H1 (cell line): Measurements from ENCODE around the gene ORAI3. TPM values are rescaled to one million over a fixed set of nuclear protein-coding genes. Genes with fewer than 3 reads are reported as not detected.

Source experiments
- CTCF ChIA-PET: fragments of 300-600 bp; sonication (Branson Sonifier 250); formaldehyde crosslinking; loops from one replicate; lab custom pipeline; 2021; ENCODE audit not compliant: partially characterized antibody; lab: Charles Lee
- POLR2A ChIA-PET: fragments of 300-600 bp; sonication (Branson Sonifier 250); formaldehyde crosslinking; loops from one replicate; lab custom pipeline; 2021; ENCODE audit warnings: inconsistent platforms; ENCODE audit not compliant: partially characterized antibody; lab: Charles Lee
- DNase-seq, 2 experiments: peaks; one replicate each; pipeline versions ENCODE4 v3.0.0 to v3.0.0-alpha.2; 2010 to 2022; ENCODE audit warnings: low spot score in 2 of 2, low read depth in 1 of 2, mixed read lengths in 1 of 2
- FAIRE-seq: peaks from 2 replicates; lab custom pipeline; 2011; peaks lifted over from hg19 to GRCh38; lab: Jason Lieb, UNC
- H2AFZ ChIP-seq: 2 replicates; pipeline ENCODE4 v1.8.1; 2012; ENCODE audit warnings: low read length, inconsistent platforms
- H2AK5ac ChIP-seq: 2 replicates; pipeline ENCODE4 v1.6.1; 2013; ENCODE audit warnings: low read depth, low read length
- H2BK120ac ChIP-seq: replicated peaks from 2 replicates; pipeline ENCODE3; 2013; ENCODE audit warnings: low read depth, low read length, inconsistent platforms
- H2BK12ac ChIP-seq: 2 replicates; pipeline ENCODE4 v1.6.1; 2013; ENCODE audit warnings: low read depth, low read length
- H2BK15ac ChIP-seq: 2 replicates; pipeline ENCODE4 v1.6.1; 2013; ENCODE audit warnings: low read length
- H2BK20ac ChIP-seq: 2 replicates; pipeline ENCODE4 v1.6.1; 2013; ENCODE audit warnings: low read length
- H2BK5ac ChIP-seq: 2 replicates; pipeline ENCODE4 v1.6.1; 2013; ENCODE audit warnings: low read depth, low read length
- H3K14ac ChIP-seq: 2 replicates; pipeline ENCODE4 v1.6.1; 2013; ENCODE audit warnings: inconsistent platforms; ENCODE audit not compliant: insufficient read length
- H3K18ac ChIP-seq: 2 replicates; pipeline ENCODE4 v1.6.1; 2013; ENCODE audit warnings: low read length; ENCODE audit errors: extremely low read depth
- H3K23ac ChIP-seq: 2 replicates; pipeline ENCODE4 v1.6.1; 2013; ENCODE audit warnings: inconsistent platforms; ENCODE audit not compliant: insufficient read length
- H3K23me2 ChIP-seq: 2 replicates; pipeline ENCODE4 v1.6.1; 2013; ENCODE audit warnings: low read depth, low read length
- H3K27ac ChIP-seq: 2 replicates; pipeline ENCODE4 v1.6.1; 2011; ENCODE audit warnings: low read depth, low read length, inconsistent platforms
- H3K27me3 ChIP-seq, 4 experiments: replicated peaks in 1 of 4; 1 replicate in 1 of 4; 2 replicates in 3 of 4; pipeline versions ENCODE4 v1.6.1 to v1.8.1; 2011 to 2013; ENCODE audit warnings: low read length in 3 of 4, mild to moderate bottlenecking in 3 of 4, inconsistent platforms in 2 of 4, mixed read lengths in 2 of 4, moderate library complexity in 1 of 4; ENCODE audit not compliant: control insufficient read depth in 3 of 4, insufficient read depth in 3 of 4; ENCODE audit errors: extremely low read depth in 1 of 4
- H3K36me3 ChIP-seq, 4 experiments: 2 replicates each; pipeline versions ENCODE4 v1.6.1 to v1.8.1; 2011 to 2013; ENCODE audit warnings: mild to moderate bottlenecking in 4 of 4, low read length in 3 of 4, moderate library complexity in 2 of 4, control low read depth in 1 of 4, inconsistent platforms in 1 of 4; ENCODE audit not compliant: insufficient read depth in 4 of 4, control insufficient read depth in 2 of 4
- H3K4ac ChIP-seq: replicated peaks from 2 replicates; pipeline ENCODE3; 2013; ENCODE audit warnings: low read length, low read depth, mixed read lengths, inconsistent platforms; ENCODE audit not compliant: insufficient read length
- H3K4me1 ChIP-seq, 4 experiments: replicated peaks in 1 of 4; 1 replicate in 1 of 4; 2 replicates in 3 of 4; pipeline versions ENCODE4 v1.6.1 to v1.8.1; 2011 to 2013; ENCODE audit warnings: low read length in 3 of 4, inconsistent platforms in 2 of 4, mixed read lengths in 1 of 4; ENCODE audit not compliant: insufficient read depth in 4 of 4, control insufficient read depth in 3 of 4
- H3K4me2 ChIP-seq, 2 experiments: 2 replicates each; pipeline versions ENCODE4 v1.6.1 to v1.8.1; 2011 to 2013; ENCODE audit warnings: low read depth in 2 of 2, low read length in 2 of 2, control low read depth in 1 of 2, inconsistent platforms in 1 of 2, mild to moderate bottlenecking in 1 of 2; ENCODE audit not compliant: insufficient read depth in 1 of 2
- H3K4me3 ChIP-seq, 4 experiments: fragments of 200-600, 300-600 bp in 1 of 4; sonication (generic), shearing (Covaris generic), sonication (Bioruptor Twin) in 1 of 4; 2 replicates each; pipeline versions ENCODE4 v1.5.1 to v1.8.1; 2011 to 2016; ENCODE audit warnings: low read length in 4 of 4, low read depth in 3 of 4, control low read depth in 2 of 4, inconsistent platforms in 2 of 4, mild to moderate bottlenecking in 2 of 4, mixed read lengths in 1 of 4, moderate library complexity in 1 of 4; ENCODE audit not compliant: insufficient read depth in 2 of 4; ENCODE audit errors: extremely low read depth in 1 of 4
- H3K56ac ChIP-seq: replicated peaks from 2 replicates; pipeline ENCODE3; 2013; ENCODE audit warnings: low read depth, mild to moderate bottlenecking, mixed read lengths, low read length, inconsistent platforms; ENCODE audit not compliant: insufficient read length
- H3K79me1 ChIP-seq: 2 replicates; pipeline ENCODE4 v1.6.1; 2013; ENCODE audit warnings: low read depth, low read length, control low read depth
- H3K79me2 ChIP-seq, 2 experiments: 2 replicates each; pipeline versions ENCODE4 v1.6.1 to v1.8.1; 2012 to 2013; ENCODE audit warnings: low read length in 2 of 2, mild to moderate bottlenecking in 2 of 2, inconsistent platforms in 1 of 2; ENCODE audit not compliant: insufficient read depth in 2 of 2, control insufficient read depth in 1 of 2
- H3K9ac ChIP-seq, 4 experiments: replicated peaks in 1 of 4; 1 replicate in 1 of 4; 2 replicates in 3 of 4; pipeline versions ENCODE4 v1.6.1 to v1.8.1; 2011 to 2013; ENCODE audit warnings: low read depth in 3 of 4, low read length in 3 of 4, control low read depth in 2 of 4, mild to moderate bottlenecking in 2 of 4, moderate library complexity in 2 of 4, inconsistent platforms in 1 of 4; ENCODE audit errors: extremely low read depth in 1 of 4
- H3K9me3 ChIP-seq, 2 experiments: 2 replicates each; pipeline versions ENCODE4 v1.6.1 to v1.8.1; 2012 to 2013; ENCODE audit warnings: mild to moderate bottlenecking in 2 of 2, moderate library complexity in 2 of 2, control low read depth in 1 of 2, inconsistent platforms in 1 of 2, low read depth in 1 of 2, low read length in 1 of 2, mixed read lengths in 1 of 2; ENCODE audit not compliant: insufficient read depth in 2 of 2
- H4K20me1 ChIP-seq, 2 experiments: replicated peaks in 1 of 2; 2 replicates each; pipeline versions ENCODE3 to v1.8.1; 2011 to 2013; ENCODE audit warnings: inconsistent platforms in 2 of 2, low read length in 2 of 2, mild to moderate bottlenecking in 1 of 2; ENCODE audit not compliant: insufficient read depth in 2 of 2, control insufficient read depth in 1 of 2
- H4K5ac ChIP-seq: 2 replicates; pipeline ENCODE4 v1.6.1; 2013; ENCODE audit warnings: low read length, low read depth, mixed read lengths, inconsistent platforms; ENCODE audit not compliant: insufficient read length
- H4K8ac ChIP-seq: 2 replicates; pipeline ENCODE4 v1.8.0; 2013; ENCODE audit warnings: mild to moderate bottlenecking, moderate library complexity, low read length, inconsistent platforms; ENCODE audit not compliant: insufficient read depth; ENCODE audit errors: extremely low read depth
- H4K91ac ChIP-seq: replicated peaks from 2 replicates; pipeline ENCODE3; 2013; ENCODE audit warnings: low read length, mixed read lengths, inconsistent platforms; ENCODE audit not compliant: insufficient read length
- CBX8 ChIP-seq: fragments of 300-800, 300-1000 bp; sonication (generic); IDR thresholded peaks from 2 replicates; pipeline ENCODE4 v1.7.1; 2016; ENCODE audit warnings: low read depth, low read length, borderline replicate concordance
- EGR1 ChIP-seq: IDR thresholded peaks from 2 replicates; pipeline ENCODE4 v1.6.1; 2011; ENCODE audit warnings: low read depth, low read length, borderline replicate concordance
- FOSL1 ChIP-seq: IDR thresholded peaks from 2 replicates; pipeline ENCODE4 v1.6.1; 2011; ENCODE audit warnings: mild to moderate bottlenecking, low read depth, low read length, moderate library complexity; ENCODE audit not compliant: insufficient read depth
- KDM1A ChIP-seq: fragments of 200-600, 300-600 bp; sonication (generic); IDR thresholded peaks from 2 replicates; pipeline ENCODE4 v1.7.1; 2016; ENCODE audit warnings: mild to moderate bottlenecking, low read length, borderline replicate concordance
- SUZ12 ChIP-seq: fragments of 200-600 bp; sonication (generic); IDR thresholded peaks from 2 replicates; pipeline ENCODE4 v1.6.1; 2012; ENCODE audit warnings: mild to moderate bottlenecking, inconsistent platforms, low read length, moderate library complexity, mixed read lengths
- TAF1 ChIP-seq: IDR thresholded peaks from 2 replicates; pipeline ENCODE4 v1.6.1; 2011; ENCODE audit warnings: mild to moderate bottlenecking, low read depth, low read length
- TCF12 ChIP-seq: IDR thresholded peaks from 2 replicates; pipeline ENCODE4 v1.6.1; 2011; ENCODE audit warnings: low read depth, mild to moderate bottlenecking, low read length
- WGBS, 2 experiments: shearing (Covaris generic) in 1 of 2; methylation state at CpG; one replicate each; pipeline versions ENCODE4 v1.1.6 to v1.1.7; 2013 to 2015; ENCODE audit warnings: low lambda C conversion rate in 2 of 2, mixed read lengths in 2 of 2, inconsistent platforms in 1 of 2, low coverage in 1 of 2, missing lambda C conversion rate in 1 of 2; ENCODE audit not compliant: insufficient replicate concordance in 2 of 2, insufficient coverage in 1 of 2, insufficient read length in 1 of 2; ENCODE audit errors: extremely low coverage in 1 of 2, missing lambda C conversion rate in 1 of 2; 5-methylcytosine and 5-hydroxymethylcytosine counted together
- polyA plus RNA-seq, 7 experiments: library from polyadenylated mRNA; depleted of rRNA in 3 of 7; stranded (reverse) in 5 of 7; unstranded in 2 of 7; fragments of >200 nt in 5 of 7; fragments of 200-250 nt in 2 of 7; gene quantifications; 1 replicate in 5 of 7; 2 replicates in 1 of 7; 4 replicates in 1 of 7; pipeline versions ENCODE4 v1.2.1 to v1.2.3, GENCODE V29; 2011 to 2013; ENCODE audit warnings: missing spikeins in 2 of 7, mixed read lengths in 2 of 7
- total RNA-seq: library from RNA; stranded (reverse); fragmentation: NEBNext Ultra II Directional; extraction: Animal tissue kit (Norgen Biotek cat#: 25700); gene quantifications from 2 replicates; pipeline ENCODE4 v1.2.1, GENCODE V29; 2021
- TF ChIP-seq, protein P1 (sequence below), 3 experiments: IDR thresholded peaks; 1 replicate in 2 of 3; 2 replicates in 1 of 3; pipeline versions ENCODE4 v1.5.1 to v1.6.1; 2011; ENCODE audit warnings: low read length in 3 of 3, mild to moderate bottlenecking in 3 of 3, inconsistent platforms in 2 of 3, low read depth in 1 of 3, moderate library complexity in 1 of 3; ENCODE audit not compliant: insufficient read depth in 1 of 3; ENCODE audit errors: control extremely low read depth in 1 of 3

The ORAI3 gene
- total and polyA plus RNA-seq, 2 of the 8 experiments (the other 6 are each of a cell fraction or from before 2014, with no cell fraction given), result 8.7 to 24.5 TPM

DNA sequence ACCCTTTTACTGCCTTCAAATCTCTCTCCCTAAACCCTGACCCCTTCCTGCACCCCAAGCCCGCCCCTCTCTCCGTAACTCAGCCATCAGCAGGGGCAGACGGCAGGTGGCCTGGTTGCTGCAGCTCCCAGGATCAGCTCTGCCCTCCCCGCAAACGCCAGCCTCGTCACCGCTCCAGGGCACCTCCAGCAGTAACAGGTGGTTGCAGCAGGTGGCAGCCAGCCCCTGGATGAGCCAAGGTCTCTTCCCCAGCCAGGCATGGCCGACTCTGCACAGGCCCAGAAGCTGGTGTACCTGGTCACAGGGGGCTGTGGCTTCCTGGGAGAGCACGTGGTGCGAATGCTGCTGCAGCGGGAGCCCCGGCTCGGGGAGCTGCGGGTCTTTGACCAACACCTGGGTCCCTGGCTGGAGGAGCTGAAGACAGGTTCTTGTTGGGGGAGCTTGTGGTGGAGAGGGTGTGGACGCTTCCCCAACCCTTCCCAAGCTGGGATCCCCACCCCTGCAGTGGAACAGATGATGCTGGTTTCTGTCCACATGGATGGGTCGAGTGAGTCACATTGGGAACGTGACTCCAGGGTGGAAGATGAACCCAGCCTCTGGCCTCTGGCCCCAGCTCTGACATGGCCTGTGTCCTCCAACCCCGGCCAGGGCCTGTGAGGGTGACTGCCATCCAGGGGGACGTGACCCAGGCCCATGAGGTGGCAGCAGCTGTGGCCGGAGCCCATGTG is 36.7 kb downstream of the ORAI3 start:
- Histone ChIP-seq H3K14ac (no peak overlapping the region), H3K27ac (no peak overlapping the region), H2BK20ac (no peak overlapping the region), H3K23ac (no peak overlapping the region), H4K91ac (no peak overlapping the region), H2BK120ac (no peak overlapping the region), H3K9me3 (no peaks in the 10 kb centered on the region), H3K4me2 (peak overlapping the region; percentile 17 to 71; a peak in 3 of 4 replicates), H2BK12ac (no peak overlapping the region; the same call in 1 of the 2 replicates), H3K9ac (peak overlapping the region in 2 of 4 experiments; percentile 10 to 20; a peak in 1 of 7 replicates), H3K79me1 (no peaks in the 10 kb centered on the region), H3K23me2 (peaks cover 3% of the 10 kb centered on the region; the same call in 1 of the 2 replicates), H4K20me1 (peaks cover 0 to 12% of the 10 kb centered on the region in 2 experiments), H4K8ac (peak overlapping the region; percentile 78; the same call in 1 of the 2 replicates), H3K79me2 (no peaks in the 10 kb centered on the region), H3K56ac (peak overlapping the region; percentile 26), H2AK5ac (no peak overlapping the region), H3K36me3 (peaks cover 8 to 16% (median 10%) of the 10 kb centered on the region in 4 experiments; a peak in 6 of 8 replicates), H3K4ac (no peak overlapping the region), H3K18ac (peak overlapping the region; percentile 38), H3K27me3 (no peaks in the 10 kb centered on the region; a peak in 1 of 7 replicates), H2AFZ (no peak overlapping the region), H2BK15ac (peak overlapping the region; percentile 93; the same call in 1 of the 2 replicates), H4K5ac (no peak overlapping the region), H3K4me3 (peak overlapping the region in 3 of 4 experiments; percentile 20 to 50 (median 40); a peak in 5 of 8 replicates), H3K4me1 (peaks cover 0 to 5% (median 2%) of the 10 kb centered on the region in 4 experiments; a peak in 4 of 7 replicates), H2BK5ac (peak overlapping the region; percentile 78; the same call in 1 of the 2 replicates)
- CTCF ChIA-PET, result interaction anchor here (0.7 to 5.5 kb wide), 43 partner anchors 8 to 883 kb away, joined by 3 to 39 read pairs (median 5); partner anchors contain the start of genes KAT8, PRSS8, STX4 and ZNF646
- POLR2A ChIA-PET, result interaction anchor here (0.6 to 5.9 kb wide), 32 partner anchors 9 to 1012 kb away, joined by 3 to 45 read pairs (median 4); partner anchors contain the start of genes KAT8, STX4, TAOK2 and VKORC1
- 75% methylated on average over 19 of the region's 20 CpGs; no CpG with 5 or more reads in 1 of the 2 experiments for WGBS, 2 experiments
- DNase-seq, result peak in 1 of 2 experiments; percentile 69
- FAIRE-seq, result no peak
- TF ChIP-seq FOSL1 (no peak), SUZ12 (no peak), TAF1 (no peak), EGR1 (no peak), KDM1A (no peak), CBX8 (no peak), TCF12 (no peak)
- TF ChIP-seq, protein P1, sequence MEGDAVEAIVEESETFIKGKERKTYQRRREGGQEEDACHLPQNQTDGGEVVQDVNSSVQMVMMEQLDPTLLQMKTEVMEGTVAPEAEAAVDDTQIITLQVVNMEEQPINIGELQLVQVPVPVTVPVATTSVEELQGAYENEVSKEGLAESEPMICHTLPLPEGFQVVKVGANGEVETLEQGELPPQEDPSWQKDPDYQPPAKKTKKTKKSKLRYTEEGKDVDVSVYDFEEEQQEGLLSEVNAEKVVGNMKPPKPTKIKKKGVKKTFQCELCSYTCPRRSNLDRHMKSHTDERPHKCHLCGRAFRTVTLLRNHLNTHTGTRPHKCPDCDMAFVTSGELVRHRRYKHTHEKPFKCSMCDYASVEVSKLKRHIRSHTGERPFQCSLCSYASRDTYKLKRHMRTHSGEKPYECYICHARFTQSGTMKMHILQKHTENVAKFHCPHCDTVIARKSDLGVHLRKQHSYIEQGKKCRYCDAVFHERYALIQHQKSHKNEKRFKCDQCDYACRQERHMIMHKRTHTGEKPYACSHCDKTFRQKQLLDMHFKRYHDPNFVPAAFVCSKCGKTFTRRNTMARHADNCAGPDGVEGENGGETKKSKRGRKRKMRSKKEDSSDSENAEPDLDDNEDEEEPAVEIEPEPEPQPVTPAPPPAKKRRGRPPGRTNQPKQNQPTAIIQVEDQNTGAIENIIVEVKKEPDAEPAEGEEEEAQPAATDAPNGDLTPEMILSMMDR (IDR thresholded peaks at IDR 0.05; ENCODE audit: control extremely low read depth in 1 of 3, insufficient read depth in 1 of 3, low read depth in 1 of 3, low read length in 3 of 3), result peak; percentile 55 to 67 (median 56)
